ENCODE measurements around the gene HCAR2. TPM values are rescaled to one million over a fixed set of nuclear protein-coding genes. Genes with fewer than 3 reads are reported as not detected.
"Not testable (repeated sequence)": the region's sequence is repeated elsewhere in the genome, so short reads cannot be mapped to it uniquely, and the experiment has no call there.

Gene HCAR2
- total RNA-seq, 6 experiments from 2014 or later, result not detected

DNA sequence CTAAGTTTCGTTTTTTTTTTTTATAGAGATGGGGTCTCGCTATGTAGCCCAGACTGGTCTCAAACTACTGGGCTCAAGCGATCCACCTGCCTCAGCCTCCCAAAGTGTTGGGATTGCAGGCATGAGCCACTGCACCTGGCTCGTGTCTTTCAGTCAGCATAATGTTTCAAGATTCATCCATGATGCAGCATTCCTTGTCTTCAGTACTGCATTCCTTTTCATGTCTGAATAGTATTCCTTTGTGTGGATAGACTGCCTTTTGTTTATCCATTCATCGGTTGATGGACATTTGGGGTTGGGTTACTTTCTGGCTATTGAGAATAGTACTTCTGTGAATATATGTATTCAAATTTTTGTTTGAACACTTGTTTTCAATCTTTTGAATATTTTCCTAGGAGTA, 37.4 kb downstream of the HCAR2 start:
- Mint-ChIP-seq H3K4me1 (ENCODE audit: low read depth) (peaks cover 13% of the 10 kb centered on the region), H3K27me3 (ENCODE audit: insufficient read depth) (peaks cover 3% of the 10 kb centered on the region; the same call in 1 of the 2 replicates), H3K27ac (no peak overlapping the region), H3K36me3 (ENCODE audit: low read depth) (no peaks in the 10 kb centered on the region), H3K9me3 (no peaks in the 10 kb centered on the region), H3K4me3 (no peak overlapping the region)
- TF ChIP-seq, protein P1, sequence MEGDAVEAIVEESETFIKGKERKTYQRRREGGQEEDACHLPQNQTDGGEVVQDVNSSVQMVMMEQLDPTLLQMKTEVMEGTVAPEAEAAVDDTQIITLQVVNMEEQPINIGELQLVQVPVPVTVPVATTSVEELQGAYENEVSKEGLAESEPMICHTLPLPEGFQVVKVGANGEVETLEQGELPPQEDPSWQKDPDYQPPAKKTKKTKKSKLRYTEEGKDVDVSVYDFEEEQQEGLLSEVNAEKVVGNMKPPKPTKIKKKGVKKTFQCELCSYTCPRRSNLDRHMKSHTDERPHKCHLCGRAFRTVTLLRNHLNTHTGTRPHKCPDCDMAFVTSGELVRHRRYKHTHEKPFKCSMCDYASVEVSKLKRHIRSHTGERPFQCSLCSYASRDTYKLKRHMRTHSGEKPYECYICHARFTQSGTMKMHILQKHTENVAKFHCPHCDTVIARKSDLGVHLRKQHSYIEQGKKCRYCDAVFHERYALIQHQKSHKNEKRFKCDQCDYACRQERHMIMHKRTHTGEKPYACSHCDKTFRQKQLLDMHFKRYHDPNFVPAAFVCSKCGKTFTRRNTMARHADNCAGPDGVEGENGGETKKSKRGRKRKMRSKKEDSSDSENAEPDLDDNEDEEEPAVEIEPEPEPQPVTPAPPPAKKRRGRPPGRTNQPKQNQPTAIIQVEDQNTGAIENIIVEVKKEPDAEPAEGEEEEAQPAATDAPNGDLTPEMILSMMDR (IDR thresholded peaks at IDR 0.05), result no peak
- no peak for DNase-seq

DNA sequence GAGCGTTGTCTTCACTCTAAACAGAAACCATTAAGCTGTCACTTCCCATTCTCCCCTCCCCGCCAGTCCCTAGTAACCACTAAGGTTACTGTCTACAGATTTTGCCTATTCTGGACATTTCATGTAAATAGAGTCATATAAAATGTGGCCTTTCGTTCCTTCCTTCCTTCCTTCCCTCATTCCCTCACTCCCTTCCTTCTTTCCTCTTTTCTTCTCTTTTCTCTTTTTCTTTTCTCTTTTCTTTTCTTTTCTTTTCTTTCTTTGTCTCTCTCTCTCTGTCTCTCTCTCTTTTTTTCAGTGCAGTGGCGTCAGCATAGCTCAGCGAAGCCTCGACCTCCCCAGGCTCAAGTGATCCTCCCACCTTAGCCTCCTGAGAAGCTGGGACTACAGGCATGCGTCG, 37.8 kb downstream of the HCAR2 start:
- peaks cover 3% of the 10 kb centered on the region; the same call in 1 of the 2 replicates for H3K27me3 Mint-ChIP-seq (ENCODE audit: insufficient read depth)
- TF ChIP-seq, protein P1 (IDR thresholded peaks at IDR 0.05), result no peak
- H3K4me1 Mint-ChIP-seq (ENCODE audit: low read depth), result peaks cover 12% of the 10 kb centered on the region
- H3K4me3 Mint-ChIP-seq, result no peak overlapping the region
- H3K9me3 Mint-ChIP-seq, result no peaks in the 10 kb centered on the region
- no peaks in the 10 kb centered on the region for H3K36me3 Mint-ChIP-seq (ENCODE audit: low read depth)
- no peak overlapping the region for H3K27ac Mint-ChIP-seq
- no peak for DNase-seq

DNA sequence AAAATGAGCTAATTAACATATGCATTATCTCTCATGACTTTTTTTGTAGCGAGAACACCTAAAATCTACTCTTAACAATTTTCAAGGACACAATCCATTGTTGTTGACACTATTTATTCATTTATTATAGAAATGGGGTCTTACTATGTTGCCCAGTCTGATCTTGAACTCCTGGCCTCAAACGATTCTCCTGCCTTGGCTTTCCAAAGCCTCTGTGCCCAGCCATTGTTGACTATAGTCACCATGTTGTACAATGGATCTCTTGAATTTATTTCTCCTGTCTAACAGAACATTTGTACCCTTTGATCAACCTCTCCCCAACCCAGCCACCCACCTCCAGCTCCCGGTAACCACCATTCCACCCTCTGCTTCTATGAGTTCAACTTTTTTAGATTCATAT, 41.2 kb downstream of the HCAR2 start:
- Mint-ChIP-seq H3K9me3 (no peaks in the 10 kb centered on the region), H3K4me1 (ENCODE audit: low read depth) (no peaks in the 10 kb centered on the region), H3K4me3 (no peak overlapping the region), H3K36me3 (ENCODE audit: low read depth) (no peaks in the 10 kb centered on the region), H3K27ac (no peak overlapping the region), H3K27me3 (ENCODE audit: insufficient read depth) (peaks cover 3% of the 10 kb centered on the region; the same call in 1 of the 2 replicates)
- no peak for DNase-seq
- TF ChIP-seq, protein P1 (IDR thresholded peaks at IDR 0.05), result no peak

DNA sequence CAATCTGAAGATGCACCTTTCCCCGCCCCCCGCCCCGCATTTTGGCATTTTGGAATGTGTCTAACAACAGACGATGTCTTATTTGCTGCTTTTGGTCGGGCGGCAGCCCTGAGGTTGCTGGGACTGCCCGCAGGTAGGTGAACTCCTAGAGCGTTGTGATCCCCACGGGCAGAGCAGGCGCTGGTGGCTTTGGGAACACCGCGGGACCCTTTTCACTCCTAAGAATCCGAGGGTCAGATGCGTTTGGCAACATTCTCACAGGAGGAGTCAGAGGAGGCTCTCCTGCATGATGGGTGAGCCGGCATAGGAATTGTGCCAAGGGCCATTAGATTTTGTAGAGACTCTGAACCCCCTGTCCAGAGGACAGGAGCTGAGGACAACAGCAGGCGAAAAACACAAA, 41.9 kb downstream of the HCAR2 start:
- Mint-ChIP-seq H3K9me3 (no peaks in the 10 kb centered on the region), H3K4me3 (no peak overlapping the region), H3K4me1 (ENCODE audit: low read depth) (no peaks in the 10 kb centered on the region), H3K27me3 (ENCODE audit: insufficient read depth) (peaks cover 3% of the 10 kb centered on the region; the same call in 1 of the 2 replicates), H3K27ac (no peak overlapping the region), H3K36me3 (ENCODE audit: low read depth) (no peaks in the 10 kb centered on the region)
- DNase-seq, result no peak
- TF ChIP-seq, protein P1 (IDR thresholded peaks at IDR 0.05), result no peak

DNA sequence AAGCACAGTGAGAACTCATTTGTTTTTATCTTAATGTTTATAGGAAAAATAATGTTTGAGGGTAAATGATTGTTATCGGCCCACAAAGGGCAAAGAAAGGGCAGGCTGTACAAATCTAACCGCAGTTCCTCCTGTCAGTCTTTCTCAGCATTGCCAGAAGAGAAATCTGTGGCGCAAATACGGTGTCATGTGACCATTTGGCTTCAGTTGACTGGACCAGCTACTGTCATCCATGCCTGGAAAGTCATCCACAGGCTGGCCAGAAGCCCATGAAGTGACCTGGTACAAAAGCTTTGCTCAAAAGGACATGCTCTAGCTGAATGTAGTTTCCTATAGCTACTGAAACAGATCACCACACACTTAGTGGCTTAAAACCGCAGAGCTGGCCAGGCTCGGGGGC, 43.6 kb downstream of the HCAR2 start:
- H3K4me3 Mint-ChIP-seq, result no peak overlapping the region
- H3K27ac Mint-ChIP-seq, result no peak overlapping the region
- no peaks in the 10 kb centered on the region for H3K9me3 Mint-ChIP-seq
- H3K27me3 Mint-ChIP-seq (ENCODE audit: insufficient read depth), result peaks cover 3% of the 10 kb centered on the region; the same call in 1 of the 2 replicates
- DNase-seq, result no peak
- no peaks in the 10 kb centered on the region for H3K4me1 Mint-ChIP-seq (ENCODE audit: low read depth)
- TF ChIP-seq, protein P1 (IDR thresholded peaks at IDR 0.05), result no peak
- no peaks in the 10 kb centered on the region for H3K36me3 Mint-ChIP-seq (ENCODE audit: low read depth)

DNA sequence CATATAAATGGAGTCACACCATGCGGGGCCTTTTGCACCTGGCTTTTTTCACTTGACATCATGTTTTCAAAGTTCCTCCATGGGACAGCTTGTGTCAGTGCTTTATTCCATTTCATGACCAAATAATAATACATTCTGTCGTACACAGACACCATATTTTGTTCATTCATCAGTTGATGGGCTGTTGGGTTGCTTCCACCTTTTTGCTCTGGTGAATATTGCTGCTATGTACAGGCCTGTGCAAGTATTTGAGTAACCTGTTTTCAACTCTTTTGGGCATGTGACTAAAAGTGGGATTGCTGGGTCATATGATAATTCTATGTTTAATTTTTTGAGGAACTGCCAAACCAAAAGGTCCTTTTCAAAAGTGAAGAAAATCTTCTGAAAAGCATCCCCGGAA, 46.9 kb downstream of the HCAR2 start:
- no peak overlapping the region for H3K4me3 Mint-ChIP-seq
- H3K9me3 Mint-ChIP-seq, result no peaks in the 10 kb centered on the region
- TF ChIP-seq, protein P1 (IDR thresholded peaks at IDR 0.05), result no peak
- DNase-seq, result no peak
- H3K4me1 Mint-ChIP-seq (ENCODE audit: low read depth), result no peaks in the 10 kb centered on the region
- peaks cover 1% of the 10 kb centered on the region; the same call in 1 of the 2 replicates for H3K27me3 Mint-ChIP-seq (ENCODE audit: insufficient read depth)
- no peaks in the 10 kb centered on the region for H3K36me3 Mint-ChIP-seq (ENCODE audit: low read depth)
- no peak overlapping the region for H3K27ac Mint-ChIP-seq

DNA sequence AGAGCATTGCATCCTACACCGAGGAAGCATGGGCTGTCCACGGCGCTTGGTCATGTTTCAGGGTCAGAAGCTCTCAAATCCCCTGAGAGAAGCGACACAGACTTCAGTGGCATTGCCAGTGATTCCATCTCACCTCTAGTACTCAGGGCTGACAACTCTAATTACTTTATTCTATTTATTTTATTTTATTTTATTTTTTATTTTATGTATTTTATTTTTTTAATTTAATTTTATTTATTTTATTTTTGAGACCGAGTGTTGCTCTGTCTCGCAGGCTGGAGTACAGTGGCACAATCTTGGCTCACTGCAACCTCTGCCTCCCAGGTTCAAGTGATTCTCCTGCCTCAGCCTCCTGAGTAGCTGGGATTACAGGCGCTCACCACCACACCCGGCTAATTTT, 49.9 kb downstream of the HCAR2 start:
- not testable (repeated sequence) for H3K4me1 Mint-ChIP-seq (ENCODE audit: low read depth); H3K9me3 Mint-ChIP-seq; H3K36me3 Mint-ChIP-seq (ENCODE audit: low read depth); H3K27me3 Mint-ChIP-seq (ENCODE audit: insufficient read depth); H3K27ac Mint-ChIP-seq; DNase-seq; H3K4me3 Mint-ChIP-seq
